Measurements from ENCODE around the gene FITM1.

FITM1 gene

GRCh38 chr14:24116128-24116814 lies 14.2 kb upstream of the FITM1 start:
- DNase-seq (ENCODE audit: low read depth in 2 of 3, low spot score in 2 of 3): no peak

- DNase-seq (ENCODE audit: low read depth in 2 of 3, low spot score in 2 of 3): no peak
Measured at GRCh38 chr14:24117179-24117578, 13.3 kb upstream of the FITM1 start.

GRCh38 chr14:24119691-24120090 lies 10.8 kb upstream of the FITM1 start:
- no peak for DNase-seq (ENCODE audit: low read depth in 2 of 3, low spot score in 2 of 3)

- DNase-seq (ENCODE audit: low read depth in 2 of 3, low spot score in 2 of 3): no peak
Measured at GRCh38 chr14:24121210-24121609, 9.2 kb upstream of the FITM1 start.

- DNase-seq (ENCODE audit: low read depth in 2 of 3, low spot score in 2 of 3): no peak
Measured at GRCh38 chr14:24122416-24122815, 8.0 kb upstream of the FITM1 start.

- DNase-seq (ENCODE audit: low read depth in 2 of 3, low spot score in 2 of 3): no peak
Measured at GRCh38 chr14:24122898-24123297, 7.6 kb upstream of the FITM1 start.

GRCh38 chr14:24123424-24124417 lies 6.7 kb upstream of the FITM1 start:
- DNase-seq (ENCODE audit: low read depth in 2 of 3, low spot score in 2 of 3): no peak

- no peak for DNase-seq (ENCODE audit: low read depth in 2 of 3, low spot score in 2 of 3)
Measured at GRCh38 chr14:24126939-24127338, 3.5 kb upstream of the FITM1 start.

GRCh38 chr14:24127673-24128072 lies 2.8 kb upstream of the FITM1 start:
- no peak for DNase-seq (ENCODE audit: low read depth in 2 of 3, low spot score in 2 of 3)

GRCh38 chr14:24129410-24129998 lies 955 bp upstream of the FITM1 start:
- DNase-seq (ENCODE audit: low read depth in 2 of 3, low spot score in 2 of 3): no peak

- no peak for DNase-seq (ENCODE audit: low read depth in 2 of 3, low spot score in 2 of 3)
Measured at GRCh38 chr14:24130717-24131548, 474 bp downstream of the FITM1 start.

- DNase-seq (ENCODE audit: low read depth in 2 of 3, low spot score in 2 of 3): no peak
Measured at GRCh38 chr14:24131549-24131966, 1.1 kb downstream of the FITM1 start.

GRCh38 chr14:24132061-24132685 lies 1.7 kb downstream of the FITM1 start:
- no peak for DNase-seq (ENCODE audit: low read depth in 2 of 3, low spot score in 2 of 3)

- DNase-seq (ENCODE audit: low read depth in 2 of 3, low spot score in 2 of 3): no peak
Measured at GRCh38 chr14:24132976-24133375, 2.5 kb downstream of the FITM1 start.

- DNase-seq (ENCODE audit: low read depth in 2 of 3, low spot score in 2 of 3): no peak
Measured at GRCh38 chr14:24133735-24134134, 3.3 kb downstream of the FITM1 start.

- DNase-seq (ENCODE audit: low read depth in 2 of 3, low spot score in 2 of 3): no peak
Measured at GRCh38 chr14:24135584-24135833, 5.0 kb downstream of the FITM1 start.

- peak; percentile 87 to 92 (median 88) for DNase-seq (ENCODE audit: low read depth in 2 of 3, low spot score in 2 of 3)
Measured at GRCh38 chr14:24135834-24136683, 5.6 kb downstream of the FITM1 start, which contains the start of gene PSME1. PSME1 (plus strand) TSS chr14:24136194; CDS start chr14:24136263, 69 bp downstream.

GRCh38 chr14:24136684-24137528 lies 6.4 kb downstream of the FITM1 start:
- DNase-seq (ENCODE audit: low read depth in 2 of 3, low spot score in 2 of 3): no peak

Measured in activated CD8-positive, alpha-beta memory T cell treated with anti-CD3 and anti-CD28 coated beads for 48 hours (primary cell).